Suprapubic skin (tissue), 4 donors: ENCODE measurements around the gene MCAT. TPM values are rescaled to one million over a fixed set of nuclear protein-coding genes. Genes with fewer than 3 reads are reported as not detected.

Source experiments
- DNase-seq, 2 donors: peaks; one replicate each; pipeline ENCODE4 v3.0.0-alpha.2; 2019; ENCODE audit warnings: low spot score in 2 of 2
- H3K27ac ChIP-seq: fragments of 200-600 bp; sonication (generic); one replicate; pipeline ENCODE4 v1.5.1; 2019
- H3K27me3 ChIP-seq: fragments of 200-600 bp; sonication (generic); one replicate; pipeline ENCODE4 v1.5.1; 2019
- H3K36me3 ChIP-seq: fragments of 200-600 bp; sonication (generic); one replicate; pipeline ENCODE4 v1.5.1; 2019
- H3K4me1 ChIP-seq: fragments of 200-600 bp; sonication (generic); one replicate; pipeline ENCODE4 v1.5.1; 2019
- H3K4me3 ChIP-seq: fragments of 200-600 bp; sonication (generic); one replicate; pipeline ENCODE4 v1.5.1; 2019; ENCODE audit warnings: mild to moderate bottlenecking
- H3K9me3 ChIP-seq: fragments of 200-600 bp; sonication (generic); one replicate; pipeline ENCODE4 v1.5.1; 2019
- EP300 ChIP-seq: sonication (generic); formaldehyde crosslinking; IDR thresholded peaks from one replicate; pipeline ENCODE4 v1.6.1; 2017; ENCODE audit warnings: antibody characterized with exemption
- POLR2A ChIP-seq, 2 donors: fragments of 450-650 bp; IDR thresholded peaks; one replicate each; pipeline ENCODE4 v1.6.1; 2017; ENCODE audit warnings: antibody characterized with exemption in 2 of 2, mild to moderate bottlenecking in 2 of 2, moderate library complexity in 2 of 2
- POLR2AphosphoS5 ChIP-seq, 3 donors: sonication (generic); formaldehyde crosslinking; IDR thresholded peaks; one replicate each; pipeline ENCODE4 v1.6.1; 2017; ENCODE audit warnings: antibody characterized with exemption in 3 of 3
- WGBS: methylation state at CpG from one replicate; pipeline ENCODE4 v1.1.5; 2018; 5-methylcytosine and 5-hydroxymethylcytosine counted together
- total RNA-seq, 4 donors: library from RNA; depleted of rRNA; stranded (reverse); fragments of >200 nt; gene quantifications; one replicate each; pipeline ENCODE4 v1.1.0, GENCODE V29; 2016
- TF ChIP-seq, protein P1 (sequence below), 2 donors: fragments of 200-600 bp in 1 of 2; fragments of 450-650 bp in 1 of 2; sonication (generic) in 1 of 2; IDR thresholded peaks; one replicate each; pipeline ENCODE4 v1.5.1; 2016 to 2019; ENCODE audit warnings: antibody characterized with exemption in 2 of 2, mild to moderate bottlenecking in 1 of 2, moderate library complexity in 1 of 2

MCAT gene
- total RNA-seq, 4 donors from 2014 or later: 21.1 to 38.0 (median 25.2) TPM

- H3K4me1 ChIP-seq: peaks cover 2% of the 10 kb centered on the region
- H3K27me3 ChIP-seq: no peaks in the 10 kb centered on the region
- H3K27ac ChIP-seq: no peak overlapping the region
- TF ChIP-seq EP300 (no peak), POLR2AphosphoS5 (IDR thresholded peaks at IDR 0.05) (no peak), POLR2A (IDR thresholded peaks at IDR 0.05) (no peak)
- TF ChIP-seq, protein P1, sequence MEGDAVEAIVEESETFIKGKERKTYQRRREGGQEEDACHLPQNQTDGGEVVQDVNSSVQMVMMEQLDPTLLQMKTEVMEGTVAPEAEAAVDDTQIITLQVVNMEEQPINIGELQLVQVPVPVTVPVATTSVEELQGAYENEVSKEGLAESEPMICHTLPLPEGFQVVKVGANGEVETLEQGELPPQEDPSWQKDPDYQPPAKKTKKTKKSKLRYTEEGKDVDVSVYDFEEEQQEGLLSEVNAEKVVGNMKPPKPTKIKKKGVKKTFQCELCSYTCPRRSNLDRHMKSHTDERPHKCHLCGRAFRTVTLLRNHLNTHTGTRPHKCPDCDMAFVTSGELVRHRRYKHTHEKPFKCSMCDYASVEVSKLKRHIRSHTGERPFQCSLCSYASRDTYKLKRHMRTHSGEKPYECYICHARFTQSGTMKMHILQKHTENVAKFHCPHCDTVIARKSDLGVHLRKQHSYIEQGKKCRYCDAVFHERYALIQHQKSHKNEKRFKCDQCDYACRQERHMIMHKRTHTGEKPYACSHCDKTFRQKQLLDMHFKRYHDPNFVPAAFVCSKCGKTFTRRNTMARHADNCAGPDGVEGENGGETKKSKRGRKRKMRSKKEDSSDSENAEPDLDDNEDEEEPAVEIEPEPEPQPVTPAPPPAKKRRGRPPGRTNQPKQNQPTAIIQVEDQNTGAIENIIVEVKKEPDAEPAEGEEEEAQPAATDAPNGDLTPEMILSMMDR (IDR thresholded peaks at IDR 0.05): no peak
- WGBS: 79% methylated on average over 5 of the region's 5 CpGs
- peaks cover 79% of the 10 kb centered on the region for H3K36me3 ChIP-seq
- no peak overlapping the region for H3K4me3 ChIP-seq
- H3K9me3 ChIP-seq: no peaks in the 10 kb centered on the region
- DNase-seq: no peak
Measured at GRCh38 chr22:43135565-43135964, 7.6 kb downstream of the MCAT start.

DNA sequence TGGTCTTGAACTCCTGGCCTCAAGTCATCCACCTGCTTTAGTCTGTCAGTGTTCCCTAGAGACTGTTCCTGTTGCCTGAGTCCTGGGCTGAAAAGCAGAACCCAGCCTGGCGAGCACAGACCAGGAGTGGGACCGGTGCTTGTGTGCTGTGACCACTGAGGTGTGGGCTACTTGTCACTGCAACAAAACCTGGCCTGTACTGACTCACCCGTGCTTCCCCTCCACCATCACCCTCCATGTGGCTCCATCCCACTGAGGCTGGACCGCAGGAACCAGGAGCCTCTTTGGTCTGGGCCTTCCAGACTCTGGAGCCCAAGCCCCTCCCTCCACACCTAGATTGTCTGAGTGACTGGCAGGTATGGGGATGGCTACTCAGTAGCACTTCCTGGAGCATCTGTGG is 8.6 kb downstream of the MCAT start:
- 96% methylated on average over 4 of the region's 4 CpGs for WGBS
- H3K27me3 ChIP-seq: no peaks in the 10 kb centered on the region
- TF ChIP-seq EP300 (no peak), POLR2AphosphoS5 (IDR thresholded peaks at IDR 0.05) (no peak), POLR2A (IDR thresholded peaks at IDR 0.05) (no peak)
- TF ChIP-seq, protein P1 (IDR thresholded peaks at IDR 0.05): no peak
- H3K4me1 ChIP-seq: peaks cover 2% of the 10 kb centered on the region
- no peaks in the 10 kb centered on the region for H3K9me3 ChIP-seq
- H3K36me3 ChIP-seq: peaks cover 69% of the 10 kb centered on the region
- DNase-seq: no peak
- H3K27ac ChIP-seq: no peak overlapping the region
- H3K4me3 ChIP-seq: no peak overlapping the region

DNA sequence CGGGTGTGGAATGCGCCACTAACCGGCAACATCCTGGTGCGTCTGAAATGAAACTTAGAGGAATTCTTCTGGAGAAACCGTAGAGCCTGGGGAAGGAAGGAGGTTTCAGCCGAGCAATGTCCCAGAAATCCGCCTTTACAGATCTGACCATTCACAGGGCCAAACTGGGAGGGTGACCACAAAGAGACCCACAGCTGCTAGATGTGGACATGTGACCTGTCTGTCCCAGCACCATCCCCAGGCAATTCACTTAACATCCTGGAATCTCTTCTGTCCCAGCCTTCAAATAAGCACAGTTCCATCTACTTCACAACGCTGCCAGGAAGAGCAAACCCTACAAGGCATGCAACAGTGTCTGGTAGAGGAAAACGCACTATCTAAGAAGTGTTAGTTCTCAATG is 9.8 kb downstream of the MCAT start:
- Histone ChIP-seq H3K4me1 (peaks cover 2% of the 10 kb centered on the region), H3K36me3 (peaks cover 62% of the 10 kb centered on the region), H3K9me3 (no peaks in the 10 kb centered on the region), H3K27me3 (no peaks in the 10 kb centered on the region), H3K4me3 (no peak overlapping the region), H3K27ac (no peak overlapping the region)
- DNase-seq: no peak
- 82% methylated on average over 9 of the region's 9 CpGs for WGBS
- TF ChIP-seq POLR2A (IDR thresholded peaks at IDR 0.05) (no peak), EP300 (no peak), POLR2AphosphoS5 (IDR thresholded peaks at IDR 0.05) (no peak)
- TF ChIP-seq, protein P1 (IDR thresholded peaks at IDR 0.05): no peak

- 92% methylated on average over 17 of the region's 17 CpGs for WGBS
- H3K36me3 ChIP-seq: peaks cover 48% of the 10 kb centered on the region
Measured at GRCh38 chr22:43131773-43132501, 11.3 kb downstream of the MCAT start.

More at GRCh38 chr22:43131773-43132501, 11.3 kb downstream of the MCAT start:
- H3K4me3 ChIP-seq: no peak overlapping the region
- H3K4me1 ChIP-seq: peaks cover 16% of the 10 kb centered on the region
- no peaks in the 10 kb centered on the region for H3K9me3 ChIP-seq
- TF ChIP-seq, protein P1 (IDR thresholded peaks at IDR 0.05): no peak
- TF ChIP-seq POLR2A (IDR thresholded peaks at IDR 0.05): no peak
- no peaks in the 10 kb centered on the region for H3K27me3 ChIP-seq
- no peak overlapping the region for H3K27ac ChIP-seq
- DNase-seq: no peak
